HEK293T (cell line): ENCODE data around the gene BTBD19.
A peak's percentile ranks its signal among the peaks of the same experiment; 100 is the strongest.

Source experiments
- CTCF ChIA-PET: fragments of 350-600 bp; formaldehyde crosslinking; extraction: SDS; loops from one replicate; lab custom pipeline; 2021; ENCODE audit warnings: antibody characterized with exemption, inconsistent platforms; lab: Yijun Ruan, JAX
- POLR2A ChIA-PET: fragments of 350-600 bp; formaldehyde crosslinking; extraction: SDS; loops from one replicate; lab custom pipeline; 2020; ENCODE audit warnings: antibody characterized with exemption, inconsistent platforms; lab: Yijun Ruan, JAX
- DNase-seq: peaks from one replicate; pipeline ENCODE4 v3.0.0; 2012; ENCODE audit warnings: mixed read lengths; ENCODE audit errors: extremely low spot score
- ARNT ChIP-seq: fragments of 450-650 bp; IDR thresholded peaks from 2 replicates; pipeline ENCODE4 v1.6.1; 2017; ENCODE audit warnings: mild to moderate bottlenecking
- BHLHE40 ChIP-seq: fragments of 450-650 bp; IDR thresholded peaks from 2 replicates; pipeline ENCODE4 v1.6.1; 2016; ENCODE audit warnings: mild to moderate bottlenecking, moderate library complexity, borderline replicate concordance
- CTBP1 ChIP-seq: fragments of 450-650 bp; IDR thresholded peaks from 2 replicates; pipeline ENCODE4 v1.6.1; 2016; ENCODE audit warnings: borderline replicate concordance
- ELF4 ChIP-seq: fragments of 450-650 bp; IDR thresholded peaks from 2 replicates; pipeline ENCODE4 v1.6.1; 2017; ENCODE audit warnings: antibody characterized with exemption
- FOXA1 ChIP-seq: fragments of 450-650 bp; IDR thresholded peaks from 2 replicates; pipeline ENCODE4 v1.6.1; 2016; ENCODE audit warnings: mild to moderate bottlenecking
- FOXK2 ChIP-seq: fragments of 450-650 bp; IDR thresholded peaks from 2 replicates; pipeline ENCODE4 v1.6.1; 2016; ENCODE audit warnings: mild to moderate bottlenecking
- FOXM1 ChIP-seq: fragments of 450-650 bp; IDR thresholded peaks from 2 replicates; pipeline ENCODE4 v1.6.1; 2017; ENCODE audit warnings: mild to moderate bottlenecking, borderline replicate concordance
- HDGF ChIP-seq: fragments of 450-650 bp; IDR thresholded peaks from 2 replicates; pipeline ENCODE4 v1.6.1; 2017; ENCODE audit warnings: antibody characterized with exemption, borderline replicate concordance
- L3MBTL2 ChIP-seq: fragments of 450-650 bp; conservative IDR thresholded peaks from 2 replicates; pipeline ENCODE4 v1.6.1; 2016; ENCODE audit warnings: mild to moderate bottlenecking
- LEF1 ChIP-seq: fragments of 450-650 bp; IDR thresholded peaks from 2 replicates; pipeline ENCODE4 v1.6.1; 2017; ENCODE audit warnings: mild to moderate bottlenecking, borderline replicate concordance
- NFRKB ChIP-seq: fragments of 450-650 bp; IDR thresholded peaks from 2 replicates; pipeline ENCODE4 v1.6.1; 2016; ENCODE audit warnings: mild to moderate bottlenecking, moderate library complexity
- PKNOX1 ChIP-seq: fragments of 450-650 bp; IDR thresholded peaks from 2 replicates; pipeline ENCODE4 v1.6.1; 2016
- SP1 ChIP-seq: fragments of 450-650 bp; IDR thresholded peaks from 2 replicates; pipeline ENCODE4 v1.6.1; 2017
- SUZ12 ChIP-seq: fragments of 450-650 bp; IDR thresholded peaks from 2 replicates; pipeline ENCODE4 v1.6.1; 2016; ENCODE audit warnings: mild to moderate bottlenecking
- TARDBP ChIP-seq: fragments of 450-650 bp; IDR thresholded peaks from 2 replicates; pipeline ENCODE4 v1.6.1; 2016
- ZNF384 ChIP-seq: fragments of 450-650 bp; IDR thresholded peaks from 2 replicates; pipeline ENCODE4 v1.6.1; 2016

The BTBD19 gene

GRCh38 chr1:44842862-44843655, 34.7 kb downstream of the BTBD19 start, which contains the start of gene PTCH2:
Gene PTCH2, minus strand, starts transcription at chr1:44843253. Its CDS starts 321 bp downstream, at chr1:44842932.
- ChIA-PET CTCF (interaction anchor here (0.6 to 1.8 kb wide), 2 partner anchors 11 to 792 kb away, joined by 5 read pairs; no protein-coding TSS in a partner anchor), POLR2A (interaction anchor here (0.6 to 2.5 kb wide), 13 partner anchors 10 to 461 kb away, joined by 3 to 12 read pairs (median 3); partner anchors contain the start of genes HECTD3 and UROD)
- peak; percentile 90 for DNase-seq
- TF ChIP-seq PKNOX1: peak; percentile 72
- TF ChIP-seq ZNF384: peak; percentile 89
- no peak for TF ChIP-seq ARNT
- TF ChIP-seq FOXK2: no peak
- no peak for TF ChIP-seq FOXM1
- no peak for TF ChIP-seq L3MBTL2
- no peak for TF ChIP-seq HDGF
- TF ChIP-seq BHLHE40: no peak
- TF ChIP-seq FOXA1: no peak
- TF ChIP-seq SP1: no peak

GRCh38 chr1:44846985-44847384, 38.7 kb downstream of the BTBD19 start:
- no peak for DNase-seq
- POLR2A ChIA-PET: no interaction called here
- no peak for TF ChIP-seq HDGF
- TF ChIP-seq FOXK2: no peak
- TF ChIP-seq PKNOX1: no peak
- no peak for TF ChIP-seq ARNT
- no peak for TF ChIP-seq CTBP1
- no peak for TF ChIP-seq ZNF384
- no peak for TF ChIP-seq LEF1
- no peak for TF ChIP-seq FOXM1
- TF ChIP-seq L3MBTL2: no peak
- CTCF ChIA-PET: no interaction called here

GRCh38 chr1:44847845-44848244, 39.5 kb downstream of the BTBD19 start:
- DNase-seq: no peak
- no peak for TF ChIP-seq FOXK2
- TF ChIP-seq NFRKB: no peak
- TF ChIP-seq ZNF384: no peak
- TF ChIP-seq ELF4: no peak
- TF ChIP-seq HDGF: no peak
- TF ChIP-seq FOXA1: no peak
- no peak for TF ChIP-seq SP1
- TF ChIP-seq SUZ12: no peak
- no peak for TF ChIP-seq CTBP1
- no peak for TF ChIP-seq FOXM1
- no peak for TF ChIP-seq LEF1
- TF ChIP-seq PKNOX1: no peak
- no peak for TF ChIP-seq L3MBTL2
- TF ChIP-seq BHLHE40: no peak
- TF ChIP-seq ARNT: no peak
- no peak for TF ChIP-seq TARDBP
- CTCF ChIA-PET: no interaction called here
- POLR2A ChIA-PET: no interaction called here

GRCh38 chr1:44848456-44849181, 40.3 kb downstream of the BTBD19 start:
- no peak for DNase-seq
- CTCF ChIA-PET: interaction anchor here (0.6 kb wide), 1 partner anchor 44 kb away, joined by 3 read pairs; no protein-coding TSS in a partner anchor
- TF ChIP-seq SP1: no peak
- TF ChIP-seq FOXK2: no peak
- no peak for TF ChIP-seq ARNT
- TF ChIP-seq SUZ12: no peak
- no peak for TF ChIP-seq ZNF384
- TF ChIP-seq ELF4: no peak
- no peak for TF ChIP-seq BHLHE40
- no peak for TF ChIP-seq CTBP1
- TF ChIP-seq LEF1: no peak
- no peak for TF ChIP-seq NFRKB
- TF ChIP-seq FOXA1: no peak
- TF ChIP-seq HDGF: no peak
- TF ChIP-seq L3MBTL2: no peak
- no peak for TF ChIP-seq FOXM1
- no peak for TF ChIP-seq PKNOX1
- TF ChIP-seq TARDBP: no peak
- POLR2A ChIA-PET: interaction anchor here (0.7 to 1.3 kb wide), 2 partner anchors 11 to 74 kb away, joined by 3 read pairs; no protein-coding TSS in a partner anchor
